Common myeloid progenitor, CD34-positive (primary cell): ENCODE measurements around the gene PRR13.

ENCODE experiments used
- CTCF ChIA-PET: fragments of 350-600 bp; sonication (Branson Sonifier 250); formaldehyde crosslinking; loops from one replicate; lab custom pipeline; 2021; ENCODE audit warnings: antibody characterized with exemption; lab: Charles Lee
- POLR2A ChIA-PET: fragments of 350-600 bp; sonication (Branson Sonifier 250); formaldehyde crosslinking; loops from one replicate; lab custom pipeline; 2021; ENCODE audit warnings: antibody characterized with exemption; lab: Charles Lee
- DNase-seq, 3 donors: peaks; one replicate each; pipeline versions ENCODE4 v3.0.0 to v3.0.0-alpha.2; 2013
- H3K27ac ChIP-seq, 2 experiments: 1 replicate in 1 of 2; 2 replicates in 1 of 2; pipeline ENCODE4 v1.7.0; 2013; ENCODE audit warnings: inconsistent platforms in 2 of 2, low read length in 2 of 2, mild to moderate bottlenecking in 2 of 2, low read depth in 1 of 2, moderate library complexity in 1 of 2; ENCODE audit not compliant: severe bottlenecking in 2 of 2, insufficient read depth in 1 of 2, poor library complexity in 1 of 2
- H3K27me3 ChIP-seq, 5 experiments: replicated peaks in 2 of 5; 1 replicate in 3 of 5; 2 replicates in 2 of 5; pipeline versions ENCODE4 v1.6.1 to v1.7.0; 2013; ENCODE audit warnings: low read length in 4 of 5, mild to moderate bottlenecking in 2 of 5, moderate library complexity in 2 of 5, inconsistent platforms in 1 of 5; ENCODE audit not compliant: insufficient read depth in 5 of 5, control insufficient read depth in 4 of 5
- H3K36me3 ChIP-seq, 4 experiments: 1 replicate in 2 of 4; 2 replicates in 2 of 4; pipeline versions ENCODE4 v1.6.1 to v1.7.0; 2013; ENCODE audit warnings: low read length in 3 of 4, control low read depth in 1 of 4, mild to moderate bottlenecking in 1 of 4; ENCODE audit not compliant: control insufficient read depth in 4 of 4, insufficient read depth in 4 of 4
- H3K4me1 ChIP-seq, 4 experiments: 1 replicate in 3 of 4; 2 replicates in 1 of 4; pipeline versions ENCODE4 v1.6.1 to v1.7.1; 2013; ENCODE audit warnings: low read length in 3 of 4, mild to moderate bottlenecking in 3 of 4, control low read depth in 1 of 4, inconsistent platforms in 1 of 4, moderate library complexity in 1 of 4; ENCODE audit not compliant: control insufficient read depth in 4 of 4, insufficient read depth in 4 of 4; ENCODE audit errors: control extremely low read depth in 1 of 4
- H3K4me3 ChIP-seq, 7 experiments: 1 replicate in 4 of 7; 2 replicates in 3 of 7; pipeline versions ENCODE4 v1.5.1 to v1.7.0; 2013; ENCODE audit warnings: mild to moderate bottlenecking in 7 of 7, low read length in 6 of 7, moderate library complexity in 6 of 7, inconsistent platforms in 2 of 7, low read depth in 2 of 7, control low read depth in 1 of 7; ENCODE audit not compliant: insufficient read depth in 4 of 7, control insufficient read depth in 1 of 7; ENCODE audit errors: extremely low read depth in 1 of 7
- H3K9me3 ChIP-seq, 5 experiments: 1 replicate in 4 of 5; 2 replicates in 1 of 5; pipeline versions ENCODE4 v1.6.1 to v1.7.1; 2013; ENCODE audit warnings: low read length in 4 of 5, mild to moderate bottlenecking in 2 of 5, inconsistent platforms in 1 of 5, low read depth in 1 of 5, moderate library complexity in 1 of 5; ENCODE audit not compliant: control insufficient read depth in 4 of 5, insufficient read depth in 2 of 5; ENCODE audit errors: control extremely low read depth in 1 of 5
- WGBS: methylation state at CpG from one replicate; pipeline ENCODE4 v1.1.5; 2013; ENCODE audit not compliant: insufficient coverage; 5-methylcytosine and 5-hydroxymethylcytosine counted together

PRR13 gene

DNA sequence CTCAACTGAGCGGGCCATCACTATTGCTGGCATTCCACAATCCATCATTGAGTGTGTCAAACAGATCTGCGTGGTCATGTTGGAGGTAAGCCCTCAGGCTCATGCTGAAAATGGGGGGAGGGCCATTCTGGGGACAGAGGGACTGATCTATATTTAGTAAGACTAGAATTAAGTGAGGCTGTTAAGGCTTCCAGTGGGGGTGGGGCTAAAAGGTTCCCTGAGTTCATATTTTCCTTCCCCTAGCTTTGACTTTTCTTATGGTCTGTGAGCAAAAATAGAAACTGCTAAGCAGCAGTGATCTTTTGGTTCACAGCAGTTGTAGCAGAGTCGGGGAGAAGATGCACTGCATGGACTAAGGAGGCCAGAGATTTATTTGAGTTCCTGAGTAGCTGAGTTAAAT, 19.5 kb downstream of the PRR13 start:
- POLR2A ChIA-PET, result interaction anchor here (2.6 kb wide), 1 partner anchor 21 kb away, joined by 5 read pairs; no protein-coding TSS in a partner anchor
- WGBS, result 100% methylated on average over 3 of the region's 3 CpGs
- CTCF ChIA-PET, result interaction anchor here (2.0 kb wide), 1 partner anchor 15 kb away, joined by 9 read pairs; no protein-coding TSS in a partner anchor
- H3K27ac ChIP-seq, result no peak overlapping the region
- peaks cover 33 to 100% (median 82%) of the 10 kb centered on the region in 4 experiments for H3K36me3 ChIP-seq
- no peaks in the 10 kb centered on the region for H3K4me1 ChIP-seq
- no peaks in the 10 kb centered on the region for H3K27me3 ChIP-seq
- H3K9me3 ChIP-seq, result no peaks in the 10 kb centered on the region
- DNase-seq, result no peak
- no peak overlapping the region for H3K4me3 ChIP-seq

DNA sequence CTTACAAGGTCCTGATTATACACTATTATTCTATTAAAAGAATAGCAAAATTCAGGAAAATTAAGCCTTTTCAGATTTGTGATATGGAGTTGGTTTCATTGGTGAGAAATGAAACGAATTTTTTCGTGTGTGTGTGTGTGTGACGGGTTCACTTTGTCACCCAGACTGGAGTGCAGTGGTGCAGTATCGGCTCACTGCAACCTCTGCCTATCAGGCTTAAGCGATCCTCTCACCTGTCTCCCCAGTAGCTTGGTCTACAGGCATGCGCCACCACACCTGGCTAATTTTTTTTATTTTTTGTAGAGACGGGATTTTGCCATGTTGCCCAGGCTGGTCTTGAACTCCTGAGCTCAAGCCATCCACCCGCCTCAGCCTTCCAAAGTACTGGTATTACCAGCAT, 20.1 kb downstream of the PRR13 start:
- Histone ChIP-seq H3K4me3 (no peak overlapping the region), H3K9me3 (no peaks in the 10 kb centered on the region), H3K4me1 (no peaks in the 10 kb centered on the region), H3K27ac (no peak overlapping the region), H3K36me3 (peaks cover 35 to 100% (median 84%) of the 10 kb centered on the region in 4 experiments), H3K27me3 (no peaks in the 10 kb centered on the region)
- POLR2A ChIA-PET, result interaction anchor here (2.6 kb wide), 1 partner anchor 21 kb away, joined by 5 read pairs; no protein-coding TSS in a partner anchor
- CTCF ChIA-PET, result interaction anchor here (1.0 to 2.0 kb wide), 3 partner anchors 9 to 14 kb away, joined by 3 to 9 read pairs (median 4); no protein-coding TSS in a partner anchor
- 80% methylated on average over 1 of the region's 8 CpGs for whole genome bisulfite sequencing
- DNase-seq, result no peak

DNA sequence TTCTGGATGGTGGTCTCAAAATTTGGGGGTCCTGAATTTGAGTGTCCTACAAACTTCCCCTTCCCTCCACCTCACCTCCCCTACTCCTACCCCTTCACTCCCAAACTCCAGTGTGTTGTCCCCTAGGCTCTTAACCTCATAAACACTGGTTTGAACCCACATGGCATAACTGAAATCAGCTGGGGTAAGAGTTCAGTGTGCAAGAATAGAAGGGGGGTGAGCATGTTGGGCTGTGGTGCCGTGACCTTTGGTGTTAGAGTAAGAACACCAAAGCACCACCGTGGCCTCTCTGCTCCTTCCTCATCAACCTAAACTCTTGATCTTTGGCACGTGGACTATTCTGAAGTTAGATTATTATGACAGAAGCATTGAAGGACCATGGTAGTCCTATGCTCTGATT, 21.4 kb downstream of the PRR13 start:
- H3K4me1 ChIP-seq, result no peaks in the 10 kb centered on the region
- ChIA-PET CTCF (interaction anchor here (3.8 kb wide), 1 partner anchor 12 kb away, joined by 24 read pairs; no protein-coding TSS in a partner anchor), POLR2A (interaction anchor here (2.6 kb wide), 1 partner anchor 20 kb away, joined by 5 read pairs; no protein-coding TSS in a partner anchor)
- no peaks in the 10 kb centered on the region for H3K9me3 ChIP-seq
- H3K36me3 ChIP-seq, result peaks cover 42 to 100% (median 87%) of the 10 kb centered on the region in 4 experiments
- H3K27me3 ChIP-seq, result no peaks in the 10 kb centered on the region
- no peak overlapping the region for H3K4me3 ChIP-seq
- WGBS, result 100% methylated on average over 1 of the region's 3 CpGs
- DNase-seq, result no peak
- no peak overlapping the region for H3K27ac ChIP-seq

DNA sequence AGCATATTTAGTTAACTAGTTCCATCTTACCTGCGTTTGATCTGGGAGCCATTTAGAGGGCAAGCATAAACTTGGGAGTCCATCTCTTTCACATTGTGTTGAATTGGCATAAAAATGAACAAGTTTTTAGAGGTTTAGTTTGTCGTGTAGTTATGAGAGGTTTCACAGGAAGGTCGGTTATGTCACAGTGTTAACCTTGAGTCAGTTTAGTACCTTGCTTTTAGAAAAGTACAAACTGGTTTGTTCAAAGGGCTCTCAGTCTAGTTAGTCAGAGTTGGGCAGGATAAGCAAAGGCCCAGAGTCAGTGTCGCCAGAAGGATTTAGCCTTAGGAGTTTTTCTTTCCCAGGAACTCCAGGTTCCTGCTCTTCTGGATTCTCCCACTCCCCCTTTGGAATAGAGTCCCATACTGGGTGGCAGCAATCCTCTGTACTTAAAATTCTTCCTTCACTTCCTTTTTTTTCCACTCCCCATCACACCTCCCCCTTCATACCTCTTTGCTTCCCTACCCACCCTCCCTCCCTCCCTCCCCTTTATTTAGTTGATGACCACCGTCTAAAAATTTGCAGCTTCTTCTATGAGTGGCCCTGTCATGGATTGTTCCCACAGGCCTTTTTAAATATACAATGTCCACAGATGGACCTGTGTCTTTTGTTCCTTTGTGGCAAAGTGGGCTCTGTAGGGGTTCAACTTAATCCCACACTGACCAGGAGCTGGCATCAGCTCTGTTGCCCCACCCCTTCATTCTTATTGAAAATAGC, 22.4 kb downstream of the PRR13 start:
- no peaks in the 10 kb centered on the region for H3K27me3 ChIP-seq
- no peaks in the 10 kb centered on the region for H3K9me3 ChIP-seq
- H3K4me1 ChIP-seq, result no peaks in the 10 kb centered on the region
- ChIA-PET POLR2A (no interaction called here), CTCF (interaction anchor here (1.2 to 3.8 kb wide), 3 partner anchors 8 to 26 kb away, joined by 4 to 24 read pairs (median 6); no protein-coding TSS in a partner anchor)
- no peak for DNase-seq
- no peak overlapping the region for H3K4me3 ChIP-seq
- peaks cover 48 to 100% (median 89%) of the 10 kb centered on the region in 4 experiments for H3K36me3 ChIP-seq
- WGBS, result 83% methylated on average over 3 of the region's 5 CpGs
- H3K27ac ChIP-seq, result no peak overlapping the region

GRCh38 chr12:53464685-53465418, 23.3 kb downstream of the PRR13 start:
- H3K27me3 ChIP-seq, result no peaks in the 10 kb centered on the region
- H3K27ac ChIP-seq, result no peak overlapping the region
- WGBS, result 94% methylated on average over 6 of the region's 11 CpGs
- peaks cover 51 to 99% (median 89%) of the 10 kb centered on the region in 4 experiments for H3K36me3 ChIP-seq
- no peak overlapping the region for H3K4me3 ChIP-seq
- H3K4me1 ChIP-seq, result no peaks in the 10 kb centered on the region
- POLR2A ChIA-PET, result interaction anchor here (0.5 kb wide), 1 partner anchor 12 kb away, joined by 3 read pairs; no protein-coding TSS in a partner anchor
- H3K9me3 ChIP-seq, result no peaks in the 10 kb centered on the region
- DNase-seq, result no peak
- CTCF ChIA-PET, result interaction anchor here (1.2 to 3.8 kb wide), 3 partner anchors 9 to 25 kb away, joined by 4 to 24 read pairs (median 6); no protein-coding TSS in a partner anchor

GRCh38 chr12:53465679-53466078, 24.1 kb downstream of the PRR13 start:
- POLR2A ChIA-PET, result interaction anchor here (1.1 kb wide), 1 partner anchor 8 kb away, joined by 5 read pairs; no protein-coding TSS in a partner anchor
- Histone ChIP-seq H3K36me3 (peaks cover 56 to 99% (median 86%) of the 10 kb centered on the region in 4 experiments), H3K9me3 (no peaks in the 10 kb centered on the region), H3K27me3 (no peaks in the 10 kb centered on the region), H3K4me1 (no peaks in the 10 kb centered on the region), H3K4me3 (no peak overlapping the region), H3K27ac (no peak overlapping the region)
- CTCF ChIA-PET, result interaction anchor here (1.1 to 4.1 kb wide), 3 partner anchors 10 to 13 kb away, joined by 4 to 24 read pairs (median 14); no protein-coding TSS in a partner anchor
- no peak for DNase-seq
- WGBS, result 100% methylated on average over 1 of the region's 2 CpGs
